ENCODE data around the gene TPK1.

- TF ChIP-seq, protein P1, sequence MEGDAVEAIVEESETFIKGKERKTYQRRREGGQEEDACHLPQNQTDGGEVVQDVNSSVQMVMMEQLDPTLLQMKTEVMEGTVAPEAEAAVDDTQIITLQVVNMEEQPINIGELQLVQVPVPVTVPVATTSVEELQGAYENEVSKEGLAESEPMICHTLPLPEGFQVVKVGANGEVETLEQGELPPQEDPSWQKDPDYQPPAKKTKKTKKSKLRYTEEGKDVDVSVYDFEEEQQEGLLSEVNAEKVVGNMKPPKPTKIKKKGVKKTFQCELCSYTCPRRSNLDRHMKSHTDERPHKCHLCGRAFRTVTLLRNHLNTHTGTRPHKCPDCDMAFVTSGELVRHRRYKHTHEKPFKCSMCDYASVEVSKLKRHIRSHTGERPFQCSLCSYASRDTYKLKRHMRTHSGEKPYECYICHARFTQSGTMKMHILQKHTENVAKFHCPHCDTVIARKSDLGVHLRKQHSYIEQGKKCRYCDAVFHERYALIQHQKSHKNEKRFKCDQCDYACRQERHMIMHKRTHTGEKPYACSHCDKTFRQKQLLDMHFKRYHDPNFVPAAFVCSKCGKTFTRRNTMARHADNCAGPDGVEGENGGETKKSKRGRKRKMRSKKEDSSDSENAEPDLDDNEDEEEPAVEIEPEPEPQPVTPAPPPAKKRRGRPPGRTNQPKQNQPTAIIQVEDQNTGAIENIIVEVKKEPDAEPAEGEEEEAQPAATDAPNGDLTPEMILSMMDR (tag by site-specific recombination; IDR thresholded peaks at IDR 0.05) = no peak
- no peak for TF ChIP-seq ZNF133 (tag by site-specific recombination; IDR thresholded peaks at IDR 0.05)
- no peak for TF ChIP-seq ZBTB7A (tag by site-specific recombination; IDR thresholded peaks at IDR 0.05; ENCODE audit: low read depth)
- no peak for TF ChIP-seq ZBTB8A (tag by site-specific recombination; IDR thresholded peaks at IDR 0.05)
- TF ChIP-seq TCF7L2 (IDR thresholded peaks at IDR 0.05; ENCODE audit: borderline replicate concordance, low read depth, low read length) = peak; percentile 42; the same call in 1 of the 2 replicates
Measured at GRCh38 chr7:144527051-144527471, 308.8 kb downstream of the TPK1 start.

All from HEK293 (cell line).